Mononuclear cell (primary cell): ENCODE data around the gene NUDT13. TPM values are rescaled to one million over a fixed set of nuclear protein-coding genes. Genes with fewer than 3 reads are reported as not detected.

Source experiments
- H3K27me3 ChIP-seq: 2 replicates; pipeline ENCODE4 v1.6.0; 2011; ENCODE audit warnings: low read length, control low read depth; ENCODE audit not compliant: insufficient read depth
- H3K4me1 ChIP-seq: 2 replicates; pipeline ENCODE4 v1.5.1; 2011; ENCODE audit warnings: mild to moderate bottlenecking, low read length, control low read depth; ENCODE audit not compliant: insufficient read depth
- H3K4me3 ChIP-seq: 2 replicates; pipeline ENCODE4 v1.5.1; 2011; ENCODE audit warnings: mild to moderate bottlenecking, low read length, moderate library complexity
- H3K9me3 ChIP-seq: 2 replicates; pipeline ENCODE4 v1.5.1; 2011; ENCODE audit warnings: low read depth, mild to moderate bottlenecking, control low read depth, low read length
- total RNA-seq: library from RNA; depleted of rRNA; stranded (reverse); fragments of >200 nt; gene quantifications from one replicate; pipeline ENCODE4 v1.2.3, GENCODE V29; 2012

The NUDT13 gene
- total RNA-seq, 1 donor, result 0.42 TPM

DNA sequence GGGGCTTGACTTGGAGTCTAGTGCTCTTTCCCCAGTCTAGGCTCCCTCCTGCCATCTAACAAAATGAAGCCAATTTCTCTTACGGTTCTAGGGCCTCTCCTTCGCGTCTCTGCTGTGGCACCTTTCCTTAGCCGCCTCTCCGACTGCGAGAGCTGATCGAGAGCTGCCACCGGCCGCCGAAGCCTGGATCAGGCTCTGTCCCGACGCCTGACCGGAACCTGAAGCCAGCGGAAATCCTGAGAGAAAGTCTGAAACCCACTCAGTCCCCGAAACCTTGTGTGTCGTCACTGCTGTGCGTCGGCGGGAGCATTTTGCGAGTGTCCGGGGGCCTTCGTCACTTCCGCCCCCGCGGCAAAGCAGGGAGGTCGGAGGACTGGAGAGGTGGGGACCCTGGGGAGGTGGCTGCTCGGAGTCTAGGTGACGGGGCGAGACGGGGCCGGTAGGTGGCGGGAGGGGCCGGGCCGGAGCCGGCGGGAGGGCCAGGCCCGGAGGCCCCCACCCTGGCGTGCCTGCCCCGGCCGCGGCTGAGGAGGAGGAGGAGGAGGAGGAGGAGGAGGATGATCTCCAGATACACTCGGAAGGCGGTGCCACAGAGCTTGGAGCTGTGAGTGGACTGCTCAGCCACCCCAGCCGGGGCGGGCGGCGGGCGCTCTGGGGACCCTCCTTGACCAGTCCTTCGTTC is 57.7 kb downstream of the NUDT13 start, which contains the start of the genes ECD and FAM149B1:
Gene ECD (minus strand): TSS at position 226 of the 682 bp plus-strand sequence. CDS start 4,071 bp downstream, outside the sequence.
Gene FAM149B1 (plus strand): TSS at position 337 of the 682 bp plus-strand sequence. CDS start 221 bp downstream, at position 558.
- H3K4me1 ChIP-seq, result peaks cover 24% of the 10 kb centered on the region
- H3K27me3 ChIP-seq, result no peaks in the 10 kb centered on the region
- peak within 1 kb of the TSS; percentile 71 for H3K4me3 ChIP-seq

DNA sequence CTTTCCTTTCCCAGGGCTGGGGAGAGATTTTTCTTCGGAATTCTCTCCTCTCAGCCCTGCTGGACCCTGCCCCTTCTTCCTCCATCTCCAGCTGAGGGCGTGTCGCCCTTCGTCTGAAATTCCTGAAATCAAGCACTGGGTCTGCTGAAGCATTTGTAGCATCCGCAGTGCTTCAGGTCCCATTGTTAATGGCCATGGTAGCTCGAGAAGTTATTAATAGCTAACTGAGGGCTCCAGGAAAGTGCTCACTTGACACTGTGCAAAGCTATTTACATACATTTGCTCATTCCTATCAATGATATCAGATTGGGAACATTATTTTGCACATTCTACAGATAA is 58.2 kb downstream of the NUDT13 start:
- peak overlapping the region; percentile 71 for H3K4me3 ChIP-seq
- no peaks in the 10 kb centered on the region for H3K27me3 ChIP-seq
- peaks cover 22% of the 10 kb centered on the region for H3K4me1 ChIP-seq
- no peaks in the 10 kb centered on the region for H3K9me3 ChIP-seq

More for the DNA sequence above, 57.7 kb downstream of the NUDT13 start, which contains the start of the genes ECD and FAM149B1:
- no peaks in the 10 kb centered on the region for H3K9me3 ChIP-seq

DNA sequence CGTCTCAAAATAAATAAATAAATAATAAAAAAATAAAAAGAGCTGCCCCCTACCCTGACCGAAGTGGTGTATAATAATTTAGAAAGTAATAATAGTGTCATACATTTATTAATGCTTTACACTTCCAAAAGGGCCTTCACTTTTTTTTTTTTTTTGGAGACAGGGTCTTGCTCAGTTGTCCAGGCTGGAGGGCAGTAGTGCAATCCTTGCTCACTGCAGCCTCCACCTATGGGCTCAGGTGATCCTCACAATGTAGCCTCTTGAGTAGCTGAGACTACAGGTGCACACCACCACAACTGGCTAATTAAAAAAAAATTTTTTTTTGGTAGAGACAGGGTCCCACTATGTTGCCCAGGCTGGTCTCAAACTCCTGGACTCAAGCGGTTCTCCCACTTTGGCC is 59.1 kb downstream of the NUDT13 start:
- Histone ChIP-seq H3K27me3 (no peaks in the 10 kb centered on the region), H3K4me3 (no peak overlapping the region), H3K4me1 (peaks cover 22% of the 10 kb centered on the region), H3K9me3 (no peaks in the 10 kb centered on the region)

DNA sequence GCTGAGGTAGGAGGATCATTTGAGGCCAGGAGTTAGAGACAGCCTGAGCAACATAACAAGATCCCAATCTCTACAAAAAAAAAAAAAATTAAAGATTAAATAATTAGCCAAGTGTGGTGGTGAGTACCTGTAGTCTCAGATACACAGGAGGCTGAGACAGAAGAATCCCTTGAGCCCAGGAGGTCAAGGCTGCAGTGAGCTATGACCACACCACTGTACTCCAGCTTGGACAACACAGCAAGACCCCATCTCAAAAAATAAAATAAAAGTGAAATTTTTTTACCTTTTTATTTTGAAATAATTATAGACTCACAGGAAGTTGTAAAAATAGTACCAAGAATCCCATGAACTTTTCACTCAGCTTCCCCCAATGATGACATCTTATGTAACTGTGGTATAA is 62.6 kb downstream of the NUDT13 start:
- Histone ChIP-seq H3K27me3 (no peaks in the 10 kb centered on the region), H3K9me3 (no peaks in the 10 kb centered on the region), H3K4me3 (no peak overlapping the region), H3K4me1 (peaks cover 12% of the 10 kb centered on the region)

DNA sequence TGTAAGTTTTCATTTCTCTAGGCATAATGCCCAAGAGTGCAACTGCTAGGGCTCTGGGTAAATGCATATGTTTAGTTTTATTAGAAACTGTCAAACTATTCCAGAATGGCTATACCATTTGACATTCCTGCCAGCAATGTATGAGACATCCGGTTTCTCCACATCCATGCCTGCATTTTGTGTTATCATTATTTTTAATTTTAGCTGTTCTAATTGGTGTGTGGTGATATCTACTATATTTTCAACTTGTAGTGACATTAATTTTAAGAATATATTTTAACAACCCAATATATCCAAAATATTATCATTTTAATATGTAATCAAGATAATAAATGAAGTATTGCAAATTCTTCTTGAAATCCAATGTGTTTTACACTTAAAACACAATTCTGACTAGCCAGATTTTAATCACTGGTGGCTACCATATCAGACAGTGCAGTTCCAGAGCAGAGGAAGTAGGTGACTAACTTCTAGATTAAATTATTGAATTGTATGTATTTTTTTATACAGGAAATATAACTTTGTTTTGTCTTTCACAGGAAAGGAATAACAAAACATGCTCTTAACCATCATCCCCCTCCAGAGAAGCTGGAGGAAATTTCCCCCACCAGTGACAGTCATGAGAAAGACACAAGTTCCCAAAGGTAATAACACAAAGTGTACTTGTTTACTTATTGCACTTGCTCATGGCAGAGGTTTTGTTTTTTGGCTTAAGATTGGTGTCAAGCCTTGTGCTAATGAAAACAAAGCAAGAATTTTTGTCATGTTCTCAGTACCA is 64.1 kb downstream of the NUDT13 start:
- H3K4me3 ChIP-seq, result no peak overlapping the region
- H3K4me1 ChIP-seq, result peaks cover under 1% of the 10 kb centered on the region
- no peaks in the 10 kb centered on the region for H3K27me3 ChIP-seq
- no peaks in the 10 kb centered on the region for H3K9me3 ChIP-seq

Other genes starting within 250 kb of the NUDT13 start
- gene OIT3, start 216.7 kb upstream of the NUDT13 start, total RNA-seq, result 0.21 TPM
- not detected for gene PLA2G12B, start 155.6 kb upstream of the NUDT13 start, total RNA-seq
- gene P4HA1, start 13.6 kb upstream of the NUDT13 start, total RNA-seq, result 26.6 TPM
- 67.7 TPM for gene ECD, start 57.6 kb downstream of the NUDT13 start, total RNA-seq
- gene FAM149B1, start 57.7 kb downstream of the NUDT13 start, total RNA-seq, result 8.6 TPM
- 15.5 TPM for gene DNAJC9, start 136.8 kb downstream of the NUDT13 start, total RNA-seq
- 27.2 TPM for gene MRPS16, start 142.2 kb downstream of the NUDT13 start, total RNA-seq
- 1.3 TPM for gene CFAP70, start 248.4 kb downstream of the NUDT13 start, total RNA-seq